GM12865 (cell line): Measurements from ENCODE around the gene GSTM3.

Experiments
- DNase-seq: peaks from one replicate; pipeline ENCODE4 v3.0.0; 2010; ENCODE audit warnings: low read depth
- H3K4me3 ChIP-seq: 2 replicates; pipeline ENCODE4 v1.5.1; 2011; ENCODE audit warnings: mild to moderate bottlenecking, low read depth, low read length, control low read depth
- CTCF ChIP-seq: IDR thresholded peaks from 2 replicates; pipeline ENCODE4 v1.5.1; 2011; ENCODE audit warnings: low read length, control low read depth, low read depth, inconsistent platforms; ENCODE audit not compliant: insufficient read depth; ENCODE audit errors: missing control alignments

The GSTM3 gene

GRCh38 chr1:109775398-109775797 is 34.6 kb upstream of the GSTM3 start:
- DNase-seq, result no peak
- H3K4me3 ChIP-seq, result no peak overlapping the region
- TF ChIP-seq CTCF, result no peak

- TF ChIP-seq CTCF, result no peak
- DNase-seq, result no peak
- H3K4me3 ChIP-seq, result no peak overlapping the region
Observed at GRCh38 chr1:109773900-109774485, 33.2 kb upstream of the GSTM3 start.

- peak; percentile 90 for TF ChIP-seq CTCF
- DNase-seq, result peak; percentile 87
- H3K4me3 ChIP-seq, result no peak overlapping the region
Observed at GRCh38 chr1:109773203-109773899, 32.5 kb upstream of the GSTM3 start.

GRCh38 chr1:109772658-109773202 is 31.9 kb upstream of the GSTM3 start:
- H3K4me3 ChIP-seq, result no peak overlapping the region
- no peak for TF ChIP-seq CTCF
- DNase-seq, result no peak

- no peak for TF ChIP-seq CTCF
- no peak for DNase-seq
- H3K4me3 ChIP-seq, result no peak overlapping the region
Observed at GRCh38 chr1:109771712-109772657, 31.1 kb upstream of the GSTM3 start.

- H3K4me3 ChIP-seq, result no peak overlapping the region
- no peak for DNase-seq
- TF ChIP-seq CTCF, result no peak
Observed at GRCh38 chr1:109770331-109771095, 29.7 kb upstream of the GSTM3 start.
